MG63 (cell line): ENCODE results near the gene GSE1. TPM values are rescaled to one million over a fixed set of nuclear protein-coding genes. Genes with fewer than 3 reads are reported as not detected.

Experiments
- DNase-seq: peaks from one replicate; pipeline ENCODE4 v3.0.0-alpha.2; 2020
- H3K27me3 ChIP-seq: fragments of 250-450 bp; sonication (Bioruptor Pico); 2 replicates; pipeline ENCODE4 v1.5.1; 2020; ENCODE audit warnings: mild to moderate bottlenecking, moderate library complexity
- H3K36me3 ChIP-seq: fragments of 250-450 bp; sonication (Bioruptor Pico); 2 replicates; pipeline ENCODE4 v1.5.1; 2020; ENCODE audit warnings: mild to moderate bottlenecking, moderate library complexity
- H3K4me3 ChIP-seq: fragments of 250-450 bp; sonication (Bioruptor Pico); 2 replicates; pipeline ENCODE4 v1.5.1; 2020; ENCODE audit warnings: mild to moderate bottlenecking, moderate library complexity
- H3K9me3 ChIP-seq: fragments of 250-450 bp; sonication (Bioruptor Pico); 2 replicates; pipeline ENCODE4 v1.5.1; 2020; ENCODE audit warnings: mild to moderate bottlenecking, moderate library complexity
- total RNA-seq: library from RNA; depleted of rRNA; stranded (reverse); fragments of >200 nt; shearing (Covaris generic); gene quantifications from 2 replicates; pipeline ENCODE4 v1.2.3, GENCODE V29; 2014; ENCODE audit warnings: low replicate concordance

The GSE1 gene
- total RNA-seq, 1 experiment from 2014 or later = 19.1 TPM

- no peaks in the 10 kb centered on the region for H3K36me3 ChIP-seq
- H3K4me3 ChIP-seq = no peak overlapping the region
- no peaks in the 10 kb centered on the region for H3K9me3 ChIP-seq
- H3K27me3 ChIP-seq = no peaks in the 10 kb centered on the region
- DNase-seq = no peak
Measured at GRCh38 chr16:85595812-85596502, 17.2 kb upstream of the GSE1 start.

DNA sequence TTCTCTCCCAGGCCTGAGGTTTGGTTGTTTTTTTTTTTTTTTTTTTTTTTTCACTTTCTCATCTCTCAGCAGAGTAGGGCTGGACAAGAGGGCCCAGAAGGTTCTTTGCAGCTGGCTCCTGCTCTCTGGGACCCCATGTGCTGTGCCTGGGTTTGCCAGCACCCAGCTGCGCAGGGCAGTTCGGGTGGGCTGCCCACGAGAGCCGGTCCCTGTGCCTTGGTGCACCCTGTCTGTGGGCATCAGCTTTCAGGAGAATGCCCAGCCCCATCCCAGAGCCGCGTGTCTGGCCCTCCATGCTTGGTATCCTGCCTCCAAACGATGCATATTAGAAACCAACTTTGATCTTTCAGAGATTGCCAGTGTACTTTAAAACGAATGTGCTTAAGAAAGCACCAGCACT is 15.0 kb upstream of the GSE1 start:
- no peak for DNase-seq
- no peak overlapping the region for H3K4me3 ChIP-seq
- no peaks in the 10 kb centered on the region for H3K27me3 ChIP-seq
- H3K9me3 ChIP-seq = no peaks in the 10 kb centered on the region
- no peaks in the 10 kb centered on the region for H3K36me3 ChIP-seq

DNA sequence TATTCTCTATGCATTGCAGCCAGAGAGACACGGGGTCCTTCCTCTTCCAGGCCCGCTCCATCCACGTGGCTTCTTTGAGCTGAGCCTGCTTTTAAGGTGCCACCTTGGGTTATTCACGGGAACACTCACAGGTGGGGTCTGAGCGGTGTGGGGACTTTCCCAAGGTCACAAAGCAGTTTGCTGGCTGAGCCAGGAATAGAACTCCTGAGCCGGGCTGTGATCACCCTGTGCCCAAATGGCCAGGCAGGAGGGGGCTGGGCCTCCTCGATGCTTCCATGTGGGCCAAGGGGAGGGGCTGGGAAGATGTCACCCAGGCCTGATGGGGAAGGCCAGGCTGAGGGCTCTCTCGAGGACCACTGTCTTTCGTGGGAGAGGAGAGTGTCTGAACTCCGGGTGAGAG is 13.0 kb upstream of the GSE1 start:
- H3K4me3 ChIP-seq = no peak overlapping the region
- no peak for DNase-seq
- H3K36me3 ChIP-seq = no peaks in the 10 kb centered on the region
- H3K27me3 ChIP-seq = no peaks in the 10 kb centered on the region
- no peaks in the 10 kb centered on the region for H3K9me3 ChIP-seq

DNA sequence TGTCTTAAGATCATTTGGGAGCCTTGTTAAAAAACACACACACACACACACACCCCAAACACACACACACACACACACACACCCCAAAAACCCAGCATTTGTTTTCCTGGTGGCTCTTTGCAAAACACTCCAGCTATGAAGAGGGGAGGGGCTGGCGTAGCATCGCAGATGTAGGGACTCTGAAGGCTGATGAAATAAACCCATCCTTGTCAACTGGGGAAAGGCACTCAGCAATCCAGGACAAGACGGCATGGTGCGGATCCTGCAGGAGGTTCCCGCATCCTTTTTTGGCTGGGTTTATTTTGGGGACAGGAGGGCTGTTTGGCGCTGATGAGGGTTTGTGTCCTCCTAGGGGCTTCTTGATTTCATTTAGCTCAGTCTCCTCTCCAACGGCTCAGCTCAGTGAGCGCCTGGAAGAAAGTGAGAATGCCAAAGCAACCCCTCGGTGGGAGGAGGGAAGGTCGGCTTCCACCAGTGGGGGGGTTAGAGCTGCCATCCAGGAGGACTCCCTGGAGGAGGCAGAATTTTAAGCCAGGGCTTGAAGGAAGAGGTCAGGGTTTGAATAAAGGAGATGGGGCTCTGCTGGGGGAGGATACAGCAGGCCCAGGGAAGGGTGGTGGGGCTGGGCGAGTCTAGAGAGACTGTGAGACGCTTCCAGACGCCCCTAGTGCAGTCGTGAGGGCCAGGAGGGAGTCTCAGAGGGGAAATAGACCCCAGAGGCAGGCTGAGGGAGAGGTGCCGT is 12.4 kb upstream of the GSE1 start:
- no peaks in the 10 kb centered on the region for H3K9me3 ChIP-seq
- H3K36me3 ChIP-seq = no peaks in the 10 kb centered on the region
- no peaks in the 10 kb centered on the region for H3K27me3 ChIP-seq
- no peak for DNase-seq
- no peak overlapping the region for H3K4me3 ChIP-seq

DNA sequence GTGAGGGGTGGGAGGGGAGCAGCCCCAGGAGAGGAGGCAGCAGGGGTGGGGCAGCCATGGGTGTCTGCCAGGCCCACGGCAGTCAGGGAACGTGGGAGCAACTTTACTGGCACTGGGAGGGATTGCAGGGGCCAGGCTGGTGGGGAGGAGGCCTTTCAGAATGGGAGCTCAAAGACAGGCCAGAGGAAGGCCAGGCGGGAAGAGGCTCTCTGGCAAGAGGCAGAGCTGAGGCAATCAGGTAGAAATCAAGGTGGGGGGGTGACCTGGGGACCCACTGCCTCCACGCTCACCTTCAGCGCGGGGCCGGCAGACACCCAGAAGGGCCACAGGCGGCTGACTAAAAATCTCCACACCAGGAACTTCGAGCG is 11.9 kb upstream of the GSE1 start:
- no peak for DNase-seq
- Histone ChIP-seq H3K27me3 (no peaks in the 10 kb centered on the region), H3K9me3 (no peaks in the 10 kb centered on the region), H3K4me3 (no peak overlapping the region), H3K36me3 (no peaks in the 10 kb centered on the region)

DNA sequence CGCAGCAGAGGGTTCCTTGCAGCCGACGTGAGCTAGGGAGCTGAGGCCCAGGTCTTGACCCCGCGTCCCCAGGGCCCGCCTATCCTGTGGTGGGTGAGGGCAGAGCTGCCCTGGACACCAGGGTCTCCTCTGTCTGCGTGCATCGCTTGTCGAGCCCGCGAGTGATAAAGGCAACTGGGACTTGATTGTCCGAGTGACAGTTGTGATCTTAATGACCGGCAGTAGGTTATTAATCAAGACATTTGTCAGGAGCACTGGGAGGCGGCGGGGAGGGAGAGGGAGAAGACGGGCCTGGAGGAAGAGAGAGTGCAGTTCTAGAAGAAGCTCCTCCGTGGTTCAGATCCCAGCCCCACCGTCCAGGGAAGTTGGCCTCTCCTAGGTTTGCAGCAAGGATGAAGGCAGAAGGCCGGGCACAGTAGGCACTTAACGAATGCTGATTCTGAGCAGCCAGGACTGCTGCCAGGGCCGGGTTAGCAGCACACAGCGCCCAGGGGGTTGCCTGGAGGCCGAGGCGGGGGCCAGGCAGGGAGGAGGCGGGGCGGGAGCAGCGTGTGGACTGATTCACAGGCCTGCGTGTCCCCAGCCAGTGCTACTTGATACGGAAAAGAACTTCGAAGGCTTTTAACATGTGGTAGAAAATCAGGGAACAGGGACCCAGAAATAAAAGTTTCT is 11.3 kb upstream of the GSE1 start:
- Histone ChIP-seq H3K27me3 (no peaks in the 10 kb centered on the region), H3K9me3 (no peaks in the 10 kb centered on the region), H3K36me3 (no peaks in the 10 kb centered on the region), H3K4me3 (no peak overlapping the region)
- no peak for DNase-seq

DNA sequence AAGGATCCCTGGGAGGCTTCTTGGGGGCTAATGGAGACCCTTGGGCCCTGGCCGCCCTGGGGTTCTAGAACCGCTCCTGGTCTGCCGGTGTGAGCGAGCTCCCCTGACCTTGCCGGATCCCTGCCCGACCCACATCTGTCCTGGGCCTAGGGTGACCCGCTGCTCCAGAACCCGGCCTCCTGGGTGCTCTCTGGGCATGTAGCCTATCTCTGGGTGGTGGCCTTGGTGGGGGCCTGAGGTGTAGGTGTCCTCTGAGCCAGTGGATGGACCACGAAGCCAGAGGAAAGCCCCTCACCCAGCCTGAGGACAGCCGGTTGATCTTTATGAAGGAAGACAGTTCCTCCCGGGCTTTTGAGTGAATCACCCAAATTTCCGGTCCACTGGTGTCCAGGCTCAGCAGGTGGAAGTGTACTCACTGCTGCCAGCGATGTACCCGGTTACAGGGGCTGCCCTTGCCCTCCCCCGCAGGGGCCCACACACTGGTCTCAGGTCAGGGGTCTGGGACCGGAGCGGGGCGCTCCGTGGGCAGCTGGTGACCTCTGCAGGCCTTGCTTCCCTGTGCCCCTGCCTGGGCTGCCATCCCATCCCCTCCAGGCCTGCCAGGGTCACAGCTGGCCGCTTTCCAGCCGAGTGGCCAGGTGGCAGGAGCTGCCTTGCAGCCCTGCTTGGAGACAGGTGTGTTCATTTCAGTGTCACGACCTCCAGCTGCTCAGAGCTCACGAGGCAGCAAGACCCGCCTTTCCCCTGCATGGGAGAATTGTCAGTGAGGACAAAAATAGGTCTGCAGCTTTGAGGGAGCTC is 10.5 kb upstream of the GSE1 start:
- no peak for DNase-seq
- Histone ChIP-seq H3K4me3 (no peak overlapping the region), H3K9me3 (no peaks in the 10 kb centered on the region), H3K36me3 (no peaks in the 10 kb centered on the region), H3K27me3 (no peaks in the 10 kb centered on the region)

DNA sequence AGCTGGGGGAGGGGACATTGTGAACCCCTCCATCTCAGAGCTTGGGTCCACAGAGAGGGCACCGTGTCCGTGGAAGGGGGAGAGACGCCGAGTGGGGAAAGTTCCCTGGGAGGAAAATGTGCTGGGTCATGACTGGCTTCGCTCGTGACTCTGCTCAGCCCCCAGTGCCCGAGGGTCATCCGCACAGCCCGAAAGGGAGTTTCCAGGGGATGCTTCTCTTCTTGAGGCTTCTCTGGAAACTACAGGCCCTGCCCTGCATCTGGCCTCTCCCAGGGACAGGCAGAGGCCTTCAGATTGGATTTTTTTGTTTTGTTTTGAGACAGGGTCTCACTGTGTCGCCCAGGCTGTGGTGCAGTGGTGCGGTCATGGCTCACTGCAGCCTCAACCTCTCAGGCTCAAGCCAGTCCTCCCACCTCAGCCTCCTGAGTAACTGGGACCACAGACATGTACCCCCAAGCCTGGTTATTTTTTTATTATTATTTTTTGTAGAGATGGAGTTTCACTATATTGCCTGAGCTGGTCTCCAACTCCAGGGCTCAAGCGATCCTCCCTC is 9.8 kb upstream of the GSE1 start:
- DNase-seq = no peak
- H3K9me3 ChIP-seq = no peaks in the 10 kb centered on the region
- H3K4me3 ChIP-seq = no peak overlapping the region
- H3K27me3 ChIP-seq = no peaks in the 10 kb centered on the region
- H3K36me3 ChIP-seq = no peaks in the 10 kb centered on the region

- Histone ChIP-seq H3K27me3 (no peaks in the 10 kb centered on the region), H3K4me3 (no peak overlapping the region), H3K36me3 (no peaks in the 10 kb centered on the region), H3K9me3 (no peaks in the 10 kb centered on the region)
- DNase-seq = no peak
Measured at GRCh38 chr16:85604145-85604705, 8.9 kb upstream of the GSE1 start.

- no peak overlapping the region for H3K4me3 ChIP-seq
- no peaks in the 10 kb centered on the region for H3K27me3 ChIP-seq
- DNase-seq = no peak
- no peaks in the 10 kb centered on the region for H3K36me3 ChIP-seq
- H3K9me3 ChIP-seq = no peaks in the 10 kb centered on the region
Measured at GRCh38 chr16:85605051-85605911, 7.8 kb upstream of the GSE1 start.

- Histone ChIP-seq H3K27me3 (no peaks in the 10 kb centered on the region), H3K9me3 (no peaks in the 10 kb centered on the region), H3K4me3 (no peak overlapping the region), H3K36me3 (no peaks in the 10 kb centered on the region)
- no peak for DNase-seq
Measured at GRCh38 chr16:85605912-85606841, 6.9 kb upstream of the GSE1 start.

DNA sequence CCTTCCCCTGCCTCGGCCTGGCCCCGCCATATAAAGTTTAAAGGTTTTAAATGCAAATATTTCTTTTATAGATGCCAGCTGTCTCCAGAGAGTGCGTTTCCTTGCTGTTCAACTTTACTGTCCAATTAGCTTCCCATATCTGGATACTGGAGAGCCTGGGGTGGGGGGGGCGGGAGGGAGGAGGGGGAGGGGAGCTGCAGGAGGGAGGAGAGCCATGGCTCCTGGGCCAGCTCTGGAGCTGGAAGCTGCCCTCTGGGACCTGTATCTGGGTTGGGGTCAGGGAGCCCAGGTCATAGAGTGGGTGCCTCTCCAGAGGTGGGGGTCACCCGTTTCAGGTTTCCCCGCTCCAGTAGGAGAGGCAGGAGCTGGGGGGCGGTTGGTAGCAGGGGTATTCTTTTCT is 6.2 kb upstream of the GSE1 start:
- no peak overlapping the region for H3K4me3 ChIP-seq
- no peaks in the 10 kb centered on the region for H3K36me3 ChIP-seq
- no peaks in the 10 kb centered on the region for H3K27me3 ChIP-seq
- no peak for DNase-seq
- H3K9me3 ChIP-seq = no peaks in the 10 kb centered on the region

DNA sequence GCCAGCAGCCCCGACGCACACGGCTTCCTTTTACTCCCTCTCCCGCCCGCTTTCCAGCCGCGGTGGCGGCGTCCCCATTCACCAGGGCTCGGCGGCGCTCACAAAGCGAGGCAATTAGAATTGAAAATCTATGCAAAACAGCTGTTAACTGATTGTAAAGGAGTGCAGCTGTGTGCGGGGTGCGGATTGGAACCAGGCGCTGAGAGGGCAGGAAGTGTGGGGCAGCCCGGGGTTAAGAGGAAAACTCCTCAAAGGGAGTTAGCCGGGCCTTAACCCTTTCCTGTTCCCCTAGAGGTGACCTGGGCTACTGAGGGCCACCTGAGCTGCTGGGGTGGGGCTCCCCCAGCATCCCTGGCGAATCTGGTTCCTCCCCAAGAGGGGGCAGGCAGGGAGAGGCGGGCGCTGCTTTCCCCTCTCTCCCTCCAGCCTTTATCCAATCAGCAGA is 5.8 kb upstream of the GSE1 start:
- no peak for DNase-seq
- Histone ChIP-seq H3K9me3 (no peaks in the 10 kb centered on the region), H3K36me3 (no peaks in the 10 kb centered on the region), H3K4me3 (no peak overlapping the region), H3K27me3 (no peaks in the 10 kb centered on the region)

- no peak overlapping the region for H3K4me3 ChIP-seq
- H3K27me3 ChIP-seq = no peaks in the 10 kb centered on the region
- H3K9me3 ChIP-seq = no peaks in the 10 kb centered on the region
- DNase-seq = no peak
- H3K36me3 ChIP-seq = no peaks in the 10 kb centered on the region
Measured at GRCh38 chr16:85607796-85608514, 5.2 kb upstream of the GSE1 start.
